Measurements from ENCODE around the gene MRM2.
A peak's percentile ranks its signal among the peaks of the same experiment; 100 is the strongest.

Gene MRM2

DNA sequence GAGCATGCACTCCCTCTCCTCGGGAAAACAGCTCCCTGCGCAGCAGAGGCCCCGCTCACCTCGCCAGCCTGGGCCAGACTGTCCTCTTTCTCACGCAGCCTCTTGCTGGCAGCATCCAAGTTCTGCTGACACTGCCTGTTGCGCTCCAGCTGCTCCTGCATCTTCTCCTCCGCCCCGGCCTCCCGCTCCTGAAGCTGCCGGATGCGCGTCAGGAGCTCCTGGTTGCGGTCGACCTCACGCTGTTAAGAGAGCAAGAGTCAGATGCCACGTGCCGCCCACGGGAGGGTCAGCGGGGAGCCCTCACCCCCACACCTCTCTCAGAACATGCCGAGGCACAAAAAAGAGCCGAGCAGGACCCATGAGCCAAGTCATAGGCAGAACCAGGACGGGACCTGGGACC lies 19.5 kb downstream of the MRM2 start:
- no peak for DNase-seq (ENCODE audit: low read depth)

DNA sequence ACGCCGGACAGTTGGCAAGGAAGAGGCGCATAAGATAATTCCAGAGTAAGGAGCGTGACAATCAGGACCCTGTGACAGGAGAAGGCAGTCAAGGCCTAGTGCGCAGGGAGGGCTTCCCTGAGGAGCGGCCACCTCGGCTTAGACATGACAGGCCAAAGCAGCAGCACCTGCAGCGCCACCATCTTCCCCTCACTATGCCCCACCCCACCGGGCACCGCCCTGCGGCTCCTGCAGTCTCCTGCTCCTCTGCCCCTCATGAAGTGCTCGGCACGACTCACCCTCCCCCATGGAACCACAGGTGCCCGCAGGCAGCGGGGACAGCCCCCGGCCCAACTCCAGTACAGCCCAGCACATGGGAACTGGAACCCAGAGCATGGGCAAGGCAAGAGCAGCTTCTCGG lies 21.1 kb downstream of the MRM2 start:
- no peak for DNase-seq (ENCODE audit: low read depth)

DNA sequence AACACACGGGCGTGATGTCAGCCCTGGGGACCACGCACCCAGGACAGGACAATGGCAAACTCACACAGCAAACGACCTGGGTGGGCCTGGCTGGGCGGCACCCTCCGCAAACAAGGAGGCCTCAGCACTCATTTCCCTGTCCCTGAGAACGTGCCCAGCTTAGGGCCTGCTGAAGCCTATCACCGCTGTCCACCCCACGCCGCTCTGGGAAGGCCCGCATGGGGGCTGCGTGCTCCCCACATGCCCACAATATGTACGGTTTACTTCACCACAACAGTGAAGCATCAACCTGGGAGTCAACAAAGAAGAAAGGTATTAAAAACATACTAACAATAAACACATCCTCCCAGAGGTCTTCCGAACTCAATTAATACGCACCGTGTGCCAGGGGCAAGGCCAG lies 21.5 kb downstream of the MRM2 start:
- no peak for DNase-seq (ENCODE audit: low read depth)

DNA sequence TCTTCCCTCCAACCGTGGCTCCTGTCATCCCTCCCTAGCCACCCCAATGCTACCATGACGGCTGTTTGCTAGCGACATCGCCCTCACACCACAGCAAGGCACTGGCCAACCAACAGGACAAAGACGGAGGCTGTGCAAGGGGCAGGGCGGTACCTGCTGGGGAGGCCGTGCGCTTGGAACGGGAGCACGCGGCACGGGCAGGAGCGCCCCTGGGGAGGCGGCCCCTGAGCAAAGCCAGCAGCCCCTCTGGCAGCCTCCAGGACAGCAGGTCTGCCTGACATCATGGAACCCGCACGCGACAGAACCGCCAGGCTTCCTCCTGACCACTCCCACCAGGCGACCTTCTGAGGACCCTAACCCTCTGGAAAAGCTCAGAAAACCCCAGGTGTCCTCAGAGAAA lies 22.0 kb downstream of the MRM2 start:
- no peak for DNase-seq (ENCODE audit: low read depth)

DNA sequence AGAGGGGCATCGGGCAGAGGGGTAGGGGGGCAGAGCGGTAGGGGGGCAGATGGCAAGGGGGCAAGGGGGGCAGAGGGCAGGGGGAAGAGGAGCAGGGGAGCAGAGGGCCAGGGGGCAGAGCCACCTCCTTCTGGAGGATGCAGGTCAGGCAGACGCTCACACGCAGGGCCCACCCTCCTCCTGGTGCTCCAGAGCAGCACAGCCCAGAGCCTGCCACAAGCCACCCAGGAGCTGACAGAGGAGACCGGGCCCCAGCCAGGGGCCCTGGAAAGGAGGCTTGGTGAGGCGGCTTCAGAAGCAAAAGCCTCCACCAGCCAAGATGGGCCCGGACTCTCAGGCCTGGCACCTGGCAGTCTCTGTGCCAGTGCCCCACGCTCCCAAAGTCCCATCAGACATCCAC lies 22.4 kb downstream of the MRM2 start:
- no peak for DNase-seq (ENCODE audit: low read depth)

DNA sequence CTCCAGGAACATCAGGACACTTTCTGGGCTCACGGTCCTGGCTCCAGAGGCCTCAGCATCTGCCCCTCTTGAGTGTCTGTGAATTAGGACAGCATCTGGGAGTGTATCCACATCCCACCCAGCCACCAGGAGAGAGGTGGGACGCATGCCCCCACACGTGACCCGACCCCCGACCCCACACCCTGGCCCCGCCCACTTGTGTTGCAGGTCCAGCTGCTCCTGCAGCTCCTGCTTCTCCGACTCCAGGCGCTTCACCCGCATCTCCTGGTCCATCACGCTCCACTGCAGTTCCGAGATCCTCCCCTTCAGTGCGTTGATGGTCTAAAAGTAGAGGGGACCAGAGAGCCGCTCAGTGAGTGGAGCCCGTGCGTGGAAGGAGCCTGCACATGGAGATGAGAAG lies 22.9 kb downstream of the MRM2 start:
- no peak for DNase-seq (ENCODE audit: low read depth)

DNA sequence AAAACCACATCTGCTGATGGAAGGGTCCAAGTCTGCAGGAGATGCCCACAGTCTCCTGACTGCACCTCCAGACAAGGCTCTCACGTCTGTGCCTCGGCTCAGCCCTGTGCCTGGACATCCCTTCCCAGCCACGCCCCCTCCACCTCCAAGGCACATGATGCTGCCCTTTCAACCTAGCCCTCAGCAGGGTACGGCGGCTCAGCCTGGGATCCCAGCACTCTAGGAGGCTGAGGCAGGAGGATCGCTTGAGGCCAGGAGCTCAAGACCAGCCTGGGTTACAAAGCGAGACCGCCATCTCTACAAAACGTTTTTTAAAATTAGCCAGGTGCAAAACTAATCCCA lies 23.6 kb downstream of the MRM2 start:
- no peak for DNase-seq (ENCODE audit: low read depth)

DNA sequence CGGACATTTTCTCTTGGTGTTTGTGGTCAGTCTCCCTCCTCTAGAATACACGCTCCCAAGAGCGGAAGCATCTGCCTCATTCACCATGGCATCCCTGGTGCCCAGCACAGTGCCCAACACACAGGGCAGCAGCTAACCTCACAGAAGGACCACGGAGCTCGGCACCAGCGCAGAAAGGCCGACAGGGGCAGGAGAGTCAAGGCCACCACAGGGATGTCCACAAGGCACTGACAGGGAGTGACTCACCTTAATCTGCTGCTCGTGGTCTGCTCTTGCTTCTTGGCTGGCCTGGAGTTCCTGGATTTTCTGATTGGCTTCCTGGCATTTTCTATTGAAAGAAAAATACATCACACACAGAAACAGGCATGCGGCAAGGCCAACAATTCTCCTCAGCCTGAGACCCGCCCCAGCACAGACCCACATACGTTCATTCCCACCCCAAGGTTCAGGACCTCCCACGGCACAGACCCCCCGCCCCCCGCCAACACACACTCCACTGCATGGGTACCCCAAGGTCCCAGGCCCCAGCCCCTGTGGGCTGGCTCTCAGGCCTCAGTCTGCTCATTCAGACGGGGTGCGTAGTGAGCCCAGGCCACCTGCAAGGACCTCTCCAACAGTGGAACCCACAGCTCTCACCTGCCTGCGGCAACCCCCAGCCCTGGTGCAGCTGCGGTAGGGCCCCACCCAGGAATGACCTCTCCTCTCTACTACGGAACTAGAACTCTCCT lies 24.1 kb downstream of the MRM2 start:
- DNase-seq (ENCODE audit: low read depth), result peak; percentile 21

DNA sequence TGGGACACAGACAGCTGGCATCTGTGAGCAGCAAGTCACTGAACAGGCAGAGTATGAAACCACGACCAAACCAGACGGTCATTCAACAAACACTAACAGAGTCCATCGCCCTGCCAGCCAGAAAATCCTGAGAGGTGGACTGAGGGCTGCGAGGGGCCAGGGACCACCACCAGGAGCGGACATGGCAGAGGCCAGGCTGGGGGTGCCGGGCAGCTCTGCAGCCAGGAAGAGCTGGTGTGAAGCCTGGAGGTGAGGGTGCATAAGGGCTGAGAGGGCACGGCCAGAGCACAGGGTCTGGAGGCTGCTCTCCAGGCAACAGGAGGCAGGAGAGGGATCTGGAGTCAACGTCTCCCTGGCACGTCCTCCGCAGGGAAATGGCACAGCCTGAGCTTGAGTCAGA lies 24.8 kb downstream of the MRM2 start:
- DNase-seq (ENCODE audit: low read depth), result no peak

DNA sequence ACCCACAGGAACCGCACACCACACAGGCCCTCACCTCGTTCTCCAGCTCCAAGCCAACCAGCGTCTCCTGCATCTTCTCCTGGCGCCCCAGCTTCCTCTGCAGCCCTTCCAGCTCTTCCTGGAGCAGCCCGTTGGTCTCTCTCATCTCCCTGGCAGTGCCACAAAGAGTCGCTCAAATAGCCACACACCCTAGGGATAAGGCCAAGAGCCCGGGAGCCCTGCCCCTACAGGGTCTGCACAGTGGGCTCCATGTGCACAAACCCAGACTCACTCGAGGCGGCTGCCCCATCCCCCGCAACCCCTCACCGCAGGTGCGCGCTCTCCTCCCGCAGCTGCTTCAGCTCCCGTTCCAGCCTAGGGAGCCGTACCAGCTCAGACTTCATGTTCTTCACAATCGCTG lies 26.2 kb downstream of the MRM2 start:
- no peak for DNase-seq (ENCODE audit: low read depth)

DNA sequence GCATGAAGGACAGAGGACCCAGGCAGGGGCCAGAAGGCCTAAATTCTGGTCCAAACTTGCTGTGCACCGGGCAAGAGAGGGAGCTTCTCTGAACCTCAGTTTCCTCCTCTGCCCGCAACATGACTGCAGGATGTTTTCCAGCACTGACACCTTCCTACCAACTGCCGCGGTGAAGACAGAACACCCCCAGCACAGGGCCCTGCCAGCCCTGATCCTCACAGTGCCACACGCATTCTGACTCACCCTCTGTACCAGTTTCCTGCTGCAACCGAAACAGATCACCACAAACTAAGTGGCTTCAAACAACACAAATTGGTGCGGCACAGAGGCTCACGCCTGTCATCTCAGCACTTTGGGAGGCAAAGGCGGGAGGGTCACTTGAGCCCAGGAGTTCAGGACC lies 27.4 kb downstream of the MRM2 start:
- no peak for DNase-seq (ENCODE audit: low read depth)

DNA sequence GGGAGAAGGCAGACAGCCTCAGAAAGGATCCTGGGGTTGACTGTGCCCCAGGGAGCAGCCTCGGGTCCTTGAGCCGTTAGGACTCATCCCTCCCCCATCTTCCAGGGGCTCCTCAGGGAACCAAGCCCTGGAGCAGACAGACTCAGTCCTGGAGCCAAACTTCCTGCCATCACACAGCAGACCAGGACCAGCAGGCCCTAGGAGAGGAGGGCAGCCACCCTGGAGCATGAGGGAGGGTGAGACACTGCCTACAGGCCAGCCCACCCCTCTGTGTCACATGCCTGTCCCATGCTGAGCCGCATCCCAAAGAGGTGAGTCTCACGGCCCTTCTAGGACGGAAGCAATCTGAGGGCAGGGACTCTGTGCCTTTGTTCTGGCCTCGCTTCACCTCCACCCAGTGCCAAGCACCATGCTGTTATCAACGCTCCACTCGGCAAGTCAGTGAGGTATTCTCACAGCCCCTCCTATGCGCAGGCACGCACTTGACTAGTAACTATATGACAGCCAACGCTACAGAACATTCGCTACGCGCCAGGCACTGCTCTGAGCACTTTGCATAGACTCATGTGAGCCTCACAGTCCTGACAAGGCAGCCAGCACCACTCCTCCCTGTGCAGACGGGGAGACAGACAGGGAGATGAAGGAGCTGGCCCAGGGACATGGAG lies 28.3 kb downstream of the MRM2 start:
- no peak for DNase-seq (ENCODE audit: low read depth)

DNA sequence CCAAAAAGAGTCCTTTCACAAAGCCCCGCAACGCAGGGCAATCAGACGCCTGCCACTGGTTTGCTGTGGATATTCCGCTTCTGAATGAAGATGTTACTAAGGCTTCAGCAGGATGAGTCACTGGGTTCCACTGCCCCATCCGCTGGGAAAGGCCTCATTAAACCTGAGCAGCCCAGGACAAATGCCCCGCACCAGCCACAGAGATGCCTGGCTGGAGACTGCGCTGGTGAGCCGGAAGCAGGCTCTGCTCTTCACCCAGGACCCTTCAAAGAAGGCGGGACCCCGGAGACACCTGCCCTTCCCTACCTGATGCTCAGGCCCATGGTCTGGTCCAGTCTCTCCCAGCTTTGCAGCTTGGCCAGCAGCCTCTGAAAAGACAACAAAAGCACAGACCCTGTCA lies 29.1 kb downstream of the MRM2 start:
- DNase-seq (ENCODE audit: low read depth), result no peak

DNA sequence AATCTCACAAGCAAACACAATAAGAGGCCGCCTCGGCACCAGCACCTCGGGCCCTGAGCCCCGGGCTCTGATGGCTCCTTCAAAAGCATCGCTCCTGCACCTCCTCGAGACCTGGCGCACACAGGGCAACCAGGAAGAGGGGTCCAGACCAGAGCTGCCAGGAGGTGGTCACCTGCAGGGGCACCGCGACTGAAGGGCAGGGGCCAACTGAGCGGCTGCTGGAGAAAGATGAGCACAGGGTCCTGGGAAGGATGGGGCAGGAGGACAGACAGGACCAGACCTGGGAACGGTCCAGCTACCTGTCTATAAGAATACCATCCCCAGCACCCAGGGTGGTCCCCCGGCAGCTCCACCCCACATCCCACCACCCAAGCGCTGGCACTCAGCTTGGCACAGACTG lies 30.1 kb downstream of the MRM2 start:
- no peak for DNase-seq (ENCODE audit: low read depth)

DNA sequence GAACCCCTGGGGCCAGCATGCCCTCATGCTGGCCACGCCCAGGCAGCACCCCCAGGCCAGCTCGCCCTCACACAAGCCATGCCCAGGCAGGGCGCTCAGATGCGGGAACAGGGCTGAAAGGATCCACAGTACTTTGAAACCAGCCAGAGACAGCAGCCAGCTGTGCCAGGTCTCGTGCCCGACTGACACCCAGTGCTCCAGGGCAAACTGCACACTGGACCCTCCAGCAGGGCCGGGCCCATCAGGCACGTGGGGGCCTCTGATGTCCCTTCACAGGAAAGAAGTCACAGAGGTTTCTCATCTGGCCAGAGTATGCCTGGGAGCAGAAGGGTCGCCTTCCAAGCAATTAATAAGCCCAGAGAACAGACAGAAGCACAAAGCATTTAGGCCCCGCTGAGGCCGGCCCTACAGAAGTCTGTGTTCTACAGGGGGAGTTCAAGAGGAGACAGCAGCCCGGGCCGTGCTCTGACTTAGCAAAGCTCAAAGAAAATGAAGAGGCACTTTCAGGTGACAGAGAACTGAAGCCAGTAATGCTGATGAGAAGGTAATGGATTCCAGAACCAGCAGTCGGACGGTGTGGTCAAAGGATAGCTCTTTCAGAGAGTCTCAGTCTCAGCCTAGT lies 30.6 kb downstream of the MRM2 start:
- no peak for DNase-seq (ENCODE audit: low read depth)

DNA sequence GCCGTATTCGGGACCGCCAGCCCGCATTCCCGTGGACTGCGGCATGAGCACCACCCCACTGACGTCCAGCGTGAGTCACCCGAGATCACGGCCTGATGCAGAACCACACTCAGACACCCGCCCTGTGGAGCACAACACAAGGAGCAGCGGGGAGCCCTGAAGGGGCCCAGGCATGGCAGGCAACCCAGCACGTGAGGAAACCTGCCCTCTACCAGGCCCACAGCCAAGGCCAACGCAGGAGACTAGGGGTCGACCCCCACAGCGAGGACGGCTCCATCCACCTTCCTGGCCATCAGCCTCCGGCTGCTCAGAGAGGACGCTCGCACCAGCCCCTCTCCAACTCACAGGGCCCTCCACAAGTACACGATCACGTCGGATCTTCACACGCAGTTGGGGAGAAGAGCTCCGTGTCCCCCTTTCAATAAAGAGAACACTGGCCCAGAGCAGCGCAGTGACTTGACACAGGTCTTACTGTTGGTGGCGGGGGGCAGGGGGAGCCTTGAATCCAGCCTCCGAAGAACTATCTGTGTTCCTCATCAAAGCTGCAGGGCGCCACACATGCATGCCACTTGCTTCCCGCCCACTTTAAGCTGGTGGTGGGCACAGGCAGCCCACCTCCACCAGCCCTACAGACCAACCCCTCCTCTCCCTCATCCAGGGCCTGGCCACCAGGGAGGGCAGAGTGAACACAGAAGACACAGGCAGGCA lies 31.3 kb downstream of the MRM2 start:
- DNase-seq (ENCODE audit: low read depth), result no peak

DNA sequence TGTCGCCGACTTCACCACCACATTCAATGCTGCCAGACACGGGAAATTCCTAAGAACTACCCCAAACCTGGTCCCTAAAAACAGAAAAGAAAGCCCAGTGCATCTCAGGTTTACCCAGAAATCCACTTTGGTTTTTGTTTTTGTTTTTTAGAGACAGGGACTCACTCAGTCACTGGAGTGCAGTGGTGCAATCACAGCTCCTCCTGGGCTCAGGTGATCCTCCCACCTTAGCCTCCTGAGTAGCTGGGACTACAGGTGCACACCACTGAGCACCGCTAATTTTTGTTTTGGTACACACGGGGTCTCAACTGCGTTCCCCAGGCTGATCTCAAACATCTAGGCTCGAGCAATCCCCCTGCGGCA lies 32.1 kb downstream of the MRM2 start:
- no peak for DNase-seq (ENCODE audit: low read depth)

DNA sequence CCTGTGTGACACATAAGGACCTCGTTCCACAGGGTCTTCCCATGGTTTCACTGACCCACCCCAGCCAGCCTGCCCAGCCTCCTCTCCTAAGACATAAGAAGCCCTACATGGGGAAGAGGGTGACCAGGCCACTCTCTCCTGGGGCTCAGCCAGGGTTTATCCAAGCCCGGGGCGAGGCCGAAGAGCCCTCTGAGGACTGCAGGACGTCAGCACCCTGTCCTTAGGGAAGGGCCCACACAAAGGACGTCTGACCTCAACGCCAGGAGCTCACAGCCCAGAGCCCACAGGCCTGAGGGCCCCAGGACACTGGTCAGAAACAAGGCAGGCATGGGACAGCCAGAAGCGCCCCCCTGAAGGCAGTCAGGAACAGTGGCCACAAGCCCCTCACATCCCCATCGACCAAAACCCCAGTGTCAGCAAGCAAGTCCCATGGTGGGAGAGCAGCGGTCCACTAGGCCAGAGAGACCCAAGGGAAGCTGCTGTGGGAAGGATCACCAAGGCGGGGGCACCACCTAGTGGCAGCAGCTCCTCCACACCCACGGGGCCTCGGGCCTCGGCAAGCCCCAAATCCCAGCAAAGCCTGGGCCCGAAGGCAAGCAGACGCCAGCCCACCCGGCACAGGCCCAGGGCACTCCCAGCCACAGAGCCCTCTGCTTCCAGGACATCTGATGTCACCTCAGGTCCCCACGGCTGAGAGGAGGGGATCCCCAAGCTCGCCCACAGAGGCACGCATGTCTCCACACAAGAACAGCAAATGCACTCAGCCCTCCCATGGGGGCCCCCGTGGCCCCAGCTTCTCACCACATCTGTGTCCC lies 32.7 kb downstream of the MRM2 start:
- DNase-seq (ENCODE audit: low read depth), result peak; percentile 65

DNA sequence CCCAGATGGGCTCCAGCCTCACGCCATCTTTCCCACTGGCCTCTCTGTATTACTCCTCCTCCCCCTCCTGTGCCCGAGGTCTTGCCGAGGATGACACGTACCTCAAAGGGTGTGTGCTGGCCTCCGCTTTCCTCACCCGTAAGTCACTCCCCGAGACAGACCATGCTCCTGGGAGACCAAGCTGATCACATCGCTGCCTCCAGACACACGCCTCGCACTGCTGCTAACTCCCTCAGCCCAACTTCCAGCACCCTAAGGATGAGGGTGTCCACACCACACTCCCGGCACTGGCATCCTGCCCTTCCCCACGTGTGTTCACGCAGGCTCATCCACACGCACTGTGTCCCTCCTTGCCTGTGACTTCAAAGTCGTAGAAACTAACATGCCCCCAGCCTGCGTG lies 33.3 kb downstream of the MRM2 start:
- no peak for DNase-seq (ENCODE audit: low read depth)

DNA sequence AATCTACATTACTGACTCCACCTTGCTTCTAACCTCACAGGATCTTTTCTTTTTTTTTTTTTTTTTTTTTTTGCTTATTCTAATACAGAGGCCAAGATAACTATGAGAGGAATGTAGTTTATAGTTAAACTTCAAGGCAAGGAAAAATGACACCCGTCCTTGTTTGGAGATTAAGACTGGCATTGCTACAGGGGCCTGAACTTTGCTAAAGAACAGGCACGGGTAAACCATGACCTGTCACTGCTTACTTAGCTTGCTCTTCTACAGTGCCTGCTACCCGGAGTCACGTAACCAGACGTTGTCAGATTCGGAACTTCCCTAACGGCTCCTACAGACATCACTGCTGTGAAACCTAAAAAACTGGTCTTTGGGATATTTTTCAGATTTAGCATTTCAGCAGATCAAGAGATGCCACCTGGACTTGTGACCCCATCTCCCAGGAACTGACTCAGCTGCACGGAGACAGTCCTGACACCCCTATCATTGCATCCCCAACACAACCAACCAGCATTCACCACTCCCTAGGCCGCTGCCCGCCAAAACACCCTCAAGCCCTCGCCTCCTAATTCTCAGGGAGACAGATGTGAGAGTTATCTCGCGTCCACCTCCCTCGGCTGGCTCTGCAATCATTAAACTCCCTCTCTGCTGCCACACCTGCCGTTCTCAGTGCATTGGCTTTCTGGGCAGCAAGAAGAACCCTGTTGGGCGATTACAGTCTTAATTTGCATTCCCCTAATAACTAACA lies 36.8 kb downstream of the MRM2 start:
- peak; percentile 16 for DNase-seq (ENCODE audit: low read depth)

DNA sequence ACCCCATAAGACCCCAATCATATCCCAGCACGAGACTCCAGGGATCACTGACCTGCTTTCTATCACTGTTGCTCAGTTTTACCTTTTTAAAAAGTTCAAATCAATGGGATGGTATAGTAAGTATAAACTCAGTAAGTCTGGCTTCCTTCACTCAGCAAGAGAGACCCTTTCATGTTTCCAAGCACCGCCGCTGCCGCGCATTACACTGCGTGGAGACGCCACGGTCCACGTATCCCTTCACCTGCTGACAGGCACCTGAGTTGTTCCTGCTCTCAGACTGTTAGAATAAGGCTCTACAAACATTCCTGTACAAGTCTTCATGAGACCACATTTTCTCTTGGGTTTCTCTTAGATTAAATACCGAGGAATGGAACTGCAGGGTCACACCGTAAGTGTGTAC lies 37.6 kb downstream of the MRM2 start:
- no peak for DNase-seq (ENCODE audit: low read depth)

Data from iris pigment epithelial cell (primary cell).